NCI-H2081 treated with DMSO at 0.1 percent for 48 hours (cell line): ENCODE measurements around the gene SERPINE2.
"Not testable (repeated sequence)": the region's sequence is repeated elsewhere in the genome, so short reads cannot be mapped to it uniquely, and the experiment has no call there.

Experiments used
- DNase-seq: peaks from one replicate; lab custom pipeline; 2025; lab: John Stamatoyannopoulos, UW

The SERPINE2 gene

GRCh38 chr2:223943135-223943534 lies 96.0 kb downstream of the SERPINE2 start:
- no peak for DNase-seq

DNA sequence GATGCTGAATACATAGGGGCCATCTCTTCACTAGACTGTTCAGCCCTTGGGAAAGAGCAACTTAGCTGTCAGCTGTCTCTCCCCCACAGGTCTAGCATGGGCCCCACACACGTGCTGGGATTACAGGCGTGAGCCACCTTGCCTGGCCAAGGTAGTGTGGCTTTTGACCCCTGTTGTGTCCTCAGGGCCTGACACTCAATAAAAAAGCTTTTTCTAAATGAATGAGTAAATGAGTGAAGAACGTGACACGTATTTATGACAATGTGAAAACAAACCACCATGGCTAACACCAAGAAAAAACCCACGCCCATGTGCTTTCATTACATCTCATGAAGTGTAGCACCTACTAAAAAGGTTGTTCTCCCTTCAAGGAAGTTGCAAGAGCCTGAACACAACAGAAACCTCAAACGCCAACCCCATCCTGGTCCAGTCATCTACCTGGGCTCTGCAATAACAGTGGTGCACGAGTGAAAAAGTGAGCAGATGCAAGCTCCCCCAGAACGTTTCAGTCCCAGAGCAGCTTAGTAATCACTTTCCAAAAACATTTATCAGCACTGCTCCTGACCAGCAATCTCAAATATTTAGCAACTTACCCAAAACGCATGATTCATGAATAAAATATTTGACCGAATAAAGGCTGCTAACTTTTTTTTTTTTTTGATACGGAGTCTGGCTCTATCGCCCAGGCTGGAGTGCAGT lies 97.4 kb downstream of the SERPINE2 start:
- DNase-seq = no peak

DNA sequence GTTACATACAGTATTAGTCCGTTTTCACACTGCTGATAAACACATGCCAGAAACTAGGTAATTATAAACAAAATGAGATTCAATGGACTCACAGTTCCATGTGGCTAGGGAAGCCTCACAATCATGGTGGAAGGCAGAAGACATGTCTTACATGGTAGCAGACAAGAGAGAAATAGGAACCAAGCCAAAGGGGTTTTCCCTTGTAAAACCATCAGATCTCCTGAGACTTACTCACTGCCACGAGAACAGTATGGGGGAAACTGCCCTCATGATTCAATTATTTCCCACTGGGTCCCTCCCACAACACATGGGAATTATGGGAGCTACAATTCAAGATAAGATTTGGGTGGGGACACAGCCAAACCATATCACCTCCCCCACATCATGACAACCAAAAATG lies 99.6 kb downstream of the SERPINE2 start:
- DNase-seq = not testable (repeated sequence)

DNA sequence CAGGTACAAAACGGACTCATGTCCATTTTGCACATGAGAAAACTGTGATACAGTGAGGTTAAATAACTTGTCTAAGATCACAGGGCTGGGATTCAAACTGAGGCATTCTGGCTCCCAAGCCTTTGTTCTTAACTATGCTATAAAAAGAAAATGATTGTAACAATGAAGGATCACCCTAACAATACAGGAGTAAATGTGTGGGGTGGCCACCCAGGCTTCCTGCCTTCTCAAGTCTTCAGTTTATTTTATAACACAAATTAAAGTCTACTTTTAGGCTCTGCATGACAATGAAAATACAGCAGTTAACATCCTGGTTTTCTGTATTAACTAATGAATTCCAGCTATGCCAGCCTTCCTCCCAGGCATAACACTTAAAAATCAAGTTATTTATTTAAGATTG lies 101.6 kb downstream of the SERPINE2 start:
- no peak for DNase-seq

DNA sequence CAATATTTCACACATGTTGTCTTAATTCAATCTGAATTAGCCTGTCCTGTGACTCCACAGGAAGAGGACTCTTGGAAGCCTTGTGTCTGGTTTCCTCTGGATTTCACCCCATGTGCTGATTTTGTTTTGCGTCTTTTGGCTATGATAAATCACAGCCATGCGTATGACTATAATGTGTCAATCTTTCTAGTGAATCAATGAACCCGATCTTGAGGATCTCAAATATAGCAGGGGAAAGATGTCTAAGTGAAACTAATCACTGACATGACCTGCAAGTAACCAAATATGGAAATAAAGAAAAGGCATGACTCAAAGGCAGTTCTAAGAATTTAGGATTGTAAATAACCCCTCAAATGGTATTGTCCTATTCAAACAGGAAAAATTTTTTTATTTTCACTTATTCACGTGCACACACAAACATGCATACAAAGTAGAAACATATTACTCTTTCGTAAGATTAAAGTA lies 102.2 kb downstream of the SERPINE2 start:
- no peak for DNase-seq

- no peak for DNase-seq
Observed at GRCh38 chr2:223935459-223936125, 103.5 kb downstream of the SERPINE2 start.

- DNase-seq = no peak
Observed at GRCh38 chr2:223934870-223935269, 104.2 kb downstream of the SERPINE2 start.

DNA sequence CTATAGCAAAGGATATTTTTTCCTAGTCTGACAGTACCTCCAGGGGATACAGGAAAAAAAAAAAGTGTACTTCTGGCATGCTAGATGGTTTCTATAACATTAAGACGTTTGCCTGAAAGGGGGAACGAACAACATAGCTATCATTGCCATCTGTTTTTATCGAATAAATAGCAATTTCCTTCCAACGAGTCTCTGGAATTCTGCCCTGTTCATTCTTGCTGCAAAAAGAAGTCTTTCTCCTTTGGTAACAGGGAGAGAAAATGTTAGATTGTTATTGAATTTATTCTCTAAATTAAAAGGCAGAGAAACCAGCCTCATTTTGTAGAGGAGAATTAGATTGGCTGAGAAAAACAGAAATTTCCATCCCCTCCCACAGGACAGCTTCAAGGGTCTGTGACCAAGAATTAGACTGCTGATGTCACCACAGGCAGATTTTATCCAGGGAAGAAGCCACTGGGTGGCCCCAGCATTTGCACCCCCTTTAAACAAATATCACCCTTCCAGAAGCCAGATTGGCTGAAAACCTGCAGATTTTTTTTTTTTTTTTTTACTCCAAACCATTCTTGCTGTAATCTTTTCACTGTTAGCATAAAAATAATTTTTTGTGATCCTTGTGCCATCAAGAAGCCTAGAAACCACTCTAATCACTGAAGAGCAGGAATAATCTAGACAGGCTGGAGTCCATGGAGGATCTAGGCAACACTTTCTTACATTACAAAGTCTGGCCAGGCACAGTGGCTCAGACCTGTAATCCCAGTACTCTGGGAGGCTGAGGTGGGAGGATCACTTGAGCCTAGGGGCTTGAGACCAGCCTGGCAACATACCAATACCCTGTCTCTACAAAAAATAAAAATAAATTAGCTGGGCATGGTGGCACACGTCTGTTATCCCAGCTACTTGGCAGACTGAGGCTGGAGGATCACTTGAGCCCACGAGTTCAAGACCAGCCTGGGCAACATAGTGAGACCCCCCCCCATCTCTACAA lies 106.0 kb downstream of the SERPINE2 start:
- DNase-seq = no peak

DNA sequence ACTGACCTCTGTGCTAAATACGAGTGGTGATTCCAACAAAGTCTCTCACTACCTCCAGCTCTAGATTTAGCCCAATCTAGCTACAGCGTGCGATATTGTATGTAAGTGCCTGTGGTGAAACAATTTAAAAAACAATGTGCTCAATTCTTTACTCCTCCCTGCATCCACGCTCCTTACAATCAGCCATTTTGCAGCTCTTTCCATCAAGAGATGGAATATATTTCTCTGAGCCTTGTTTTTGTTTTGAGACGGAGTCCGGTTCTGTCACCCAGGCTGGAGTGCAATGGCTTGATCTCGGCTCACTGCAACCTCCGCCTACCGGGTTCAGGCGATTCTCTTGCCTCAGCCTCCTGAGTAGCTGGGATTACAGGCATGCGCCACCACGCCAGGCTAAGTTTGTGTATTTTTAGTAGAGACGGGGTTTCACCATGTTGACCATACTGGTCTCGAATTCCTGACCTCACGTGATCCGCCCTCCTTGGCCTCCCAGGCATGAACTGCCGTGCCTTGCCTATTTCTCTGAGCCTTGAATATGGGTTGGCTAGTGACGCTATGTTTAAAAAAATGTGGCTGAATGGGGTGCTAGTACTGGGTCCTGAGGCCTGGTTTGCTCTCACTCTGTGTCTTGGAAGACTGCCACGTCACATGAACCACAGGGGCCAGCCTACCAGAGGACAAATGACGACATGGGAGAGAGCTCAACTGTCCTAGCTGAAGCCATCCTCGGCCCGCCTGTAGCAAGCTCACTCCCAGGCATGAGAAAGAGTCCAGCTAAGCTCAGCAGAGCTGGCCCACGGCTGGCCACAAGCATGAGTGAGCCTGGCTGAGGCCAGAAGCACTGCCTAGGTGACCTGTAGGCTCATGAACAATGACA lies 108.7 kb downstream of the SERPINE2 start:
- DNase-seq = no peak

DNA sequence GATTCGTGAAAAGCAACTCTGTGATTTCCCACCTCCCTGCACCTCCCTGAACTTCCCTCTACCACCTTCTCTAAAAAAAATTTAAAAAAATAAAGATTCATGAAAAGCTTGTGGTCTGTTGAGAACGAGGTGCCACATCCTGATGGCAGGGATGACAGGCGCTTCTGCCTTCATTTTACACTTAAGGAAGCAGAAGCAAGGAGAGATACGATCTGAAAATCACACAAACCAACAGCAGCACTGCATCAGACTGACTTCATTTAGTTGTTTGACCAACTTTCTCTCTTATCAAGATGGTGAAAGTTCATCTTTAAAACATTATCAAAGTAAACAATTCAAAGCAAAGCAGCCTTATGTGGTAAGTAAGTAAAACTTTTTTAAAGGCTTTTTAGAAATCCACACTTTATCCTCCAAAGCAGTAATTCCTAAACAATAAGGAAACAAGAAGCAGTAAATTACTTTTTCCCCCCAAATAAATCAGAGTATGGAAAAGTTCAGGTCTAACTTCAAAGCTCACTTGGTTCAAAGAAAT lies 109.4 kb downstream of the SERPINE2 start:
- no peak for DNase-seq

DNA sequence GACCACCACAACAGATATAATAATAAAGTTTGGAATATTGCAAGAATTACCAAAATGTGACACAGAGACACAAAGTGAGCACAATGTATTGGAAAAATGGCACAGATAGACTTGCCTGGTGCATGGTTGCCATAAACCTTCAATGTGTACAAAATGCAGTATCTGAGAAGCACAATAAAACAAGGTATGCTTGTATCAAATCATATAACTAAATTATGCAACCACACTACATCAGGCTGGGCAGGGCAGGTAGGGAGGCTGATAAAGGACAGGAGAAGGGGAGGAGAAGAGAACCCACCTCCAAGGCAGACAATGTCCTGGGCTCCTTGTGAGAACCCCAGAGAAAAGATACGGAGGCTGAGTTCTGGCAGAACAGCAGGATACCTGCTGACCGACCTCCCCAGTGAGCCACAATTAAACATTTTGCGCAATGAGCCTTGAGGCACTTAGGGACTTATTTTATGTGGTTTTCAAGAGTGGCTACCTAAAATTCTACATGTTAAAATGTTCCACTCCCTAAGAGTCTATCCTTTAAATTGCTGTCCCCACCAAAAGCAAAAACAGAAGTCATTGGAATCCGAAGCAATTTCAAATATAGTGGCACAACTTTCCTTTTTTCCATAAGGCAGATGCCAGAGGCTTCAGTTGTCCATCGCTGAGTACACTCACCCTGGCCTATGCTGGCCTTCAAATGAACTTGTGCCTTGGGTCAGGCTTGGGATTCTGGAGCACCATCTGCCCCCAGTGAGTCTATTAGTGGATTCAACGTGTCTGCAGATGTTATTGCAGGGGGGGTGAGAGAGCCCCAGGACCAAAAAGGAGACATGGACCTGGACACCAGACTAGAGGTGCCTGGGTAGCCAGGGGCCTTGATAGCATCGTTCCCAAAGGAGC lies 110.7 kb downstream of the SERPINE2 start:
- no peak for DNase-seq

DNA sequence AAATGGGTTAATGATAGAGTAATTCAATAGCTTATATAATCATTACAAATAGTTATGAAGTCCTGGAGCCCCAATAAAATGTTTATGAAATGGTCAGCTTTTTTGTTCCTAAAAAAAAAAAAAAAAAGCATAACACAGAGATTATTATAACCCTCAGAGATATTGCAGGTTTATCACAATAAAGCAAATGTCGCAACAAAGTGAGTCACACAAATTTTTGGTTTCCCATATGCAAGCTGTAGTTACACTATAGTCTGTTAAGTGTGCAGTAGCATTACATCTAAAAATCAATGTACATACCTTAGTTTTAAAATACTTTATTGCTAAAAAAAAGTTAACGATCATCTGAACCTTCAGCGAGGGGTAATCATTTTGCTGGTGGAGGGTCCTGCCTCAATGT lies 114.0 kb downstream of the SERPINE2 start:
- DNase-seq = no peak
